GM19328 (cell line): ENCODE measurements around the gene TECPR2.

Source experiments
- ATAC-seq: cut with Tn5 transposase; IDR thresholded peaks from one replicate; pipeline ENCODE4 v1.9.1; 2021; ENCODE audit warnings: mild to moderate bottlenecking, moderate library complexity; ENCODE audit not compliant: unreplicated experiment

The TECPR2 gene

GRCh38 chr14:102461490-102462338 is 99.0 kb downstream of the TECPR2 start:
- ATAC-seq: no peak

- ATAC-seq: no peak
These were observed 99.7 kb downstream of the TECPR2 start for GRCh38 chr14:102462391-102462790.

- no peak for ATAC-seq
These were observed 101.3 kb downstream of the TECPR2 start for GRCh38 chr14:102464006-102464405.

GRCh38 chr14:102464846-102465341 is 102.2 kb downstream of the TECPR2 start:
- ATAC-seq: no peak

GRCh38 chr14:102469261-102469660 is 106.5 kb downstream of the TECPR2 start:
- no peak for ATAC-seq

- no peak for ATAC-seq
These were observed 109.4 kb downstream of the TECPR2 start for GRCh38 chr14:102471921-102472790.

- ATAC-seq: no peak
These were observed 110.0 kb downstream of the TECPR2 start for GRCh38 chr14:102472791-102473150.

GRCh38 chr14:102473559-102473958 is 110.8 kb downstream of the TECPR2 start:
- ATAC-seq: no peak

GRCh38 chr14:102474934-102475333 is 112.2 kb downstream of the TECPR2 start:
- no peak for ATAC-seq

GRCh38 chr14:102479107-102479506 is 116.4 kb downstream of the TECPR2 start:
- no peak for ATAC-seq

- ATAC-seq: no peak
These were observed 117.0 kb downstream of the TECPR2 start for GRCh38 chr14:102479777-102480176.

- no peak for ATAC-seq
These were observed 118.6 kb downstream of the TECPR2 start for GRCh38 chr14:102481371-102481770.

- no peak for ATAC-seq
These were observed 119.1 kb downstream of the TECPR2 start for GRCh38 chr14:102481791-102482238.

GRCh38 chr14:102484316-102484715 is 121.6 kb downstream of the TECPR2 start:
- ATAC-seq: no peak

- no peak for ATAC-seq
These were observed 123.2 kb downstream of the TECPR2 start for GRCh38 chr14:102485693-102486512.

- ATAC-seq: no peak
These were observed 123.9 kb downstream of the TECPR2 start for GRCh38 chr14:102486513-102487203.

- ATAC-seq: no peak
These were observed 124.5 kb downstream of the TECPR2 start for GRCh38 chr14:102487204-102487577.

GRCh38 chr14:102490456-102490855 is 127.7 kb downstream of the TECPR2 start:
- ATAC-seq: no peak

GRCh38 chr14:102491366-102491765 is 128.6 kb downstream of the TECPR2 start:
- ATAC-seq: no peak
